Activated T-cell treated with anti-CD3 and anti-CD28 coated beads, Interleukin-2, amount 50 U/mL, for 1 hour (primary cell): ENCODE measurements around the gene KRTAP22-2.

Experiments used
- DNase-seq: peaks from one replicate; pipeline ENCODE4 v3.0.0-alpha.2; 2020

KRTAP22-2 gene

GRCh38 chr21:30590297-30590696 is at the start of gene KRTAP22-2:
KRTAP22-2 (minus strand) TSS chr21:30590397.
- no peak for DNase-seq

GRCh38 chr21:30638686-30639085 is 48.5 kb upstream of the KRTAP22-2 start:
- DNase-seq: no peak

GRCh38 chr21:30634906-30635305 is 44.7 kb upstream of the KRTAP22-2 start, which contains the start of gene KRTAP20-2:
KRTAP20-2 (plus strand) TSS chr21:30635206; CDS start chr21:30635264, 58 bp downstream.
- DNase-seq: no peak

GRCh38 chr21:30629200-30629599 is 39.0 kb upstream of the KRTAP22-2 start:
- DNase-seq: no peak

GRCh38 chr21:30628109-30628508 is 37.9 kb upstream of the KRTAP22-2 start:
- DNase-seq: no peak

GRCh38 chr21:30625449-30626165 is 35.4 kb upstream of the KRTAP22-2 start:
- DNase-seq: no peak

GRCh38 chr21:30623362-30623761 is 33.2 kb upstream of the KRTAP22-2 start:
- DNase-seq: no peak

GRCh38 chr21:30620522-30620921 is 30.3 kb upstream of the KRTAP22-2 start, which contains the start of gene KRTAP20-4:
KRTAP20-4 (plus strand) TSS chr21:30620627.
- DNase-seq: no peak

- DNase-seq: no peak
These were observed 29.9 kb upstream of the KRTAP22-2 start for GRCh38 chr21:30620080-30620479.

- DNase-seq: no peak
These were observed 25.9 kb upstream of the KRTAP22-2 start, which contains the start of gene KRTAP20-1 for GRCh38 chr21:30616125-30616524. KRTAP20-1 (plus strand) TSS chr21:30616425; CDS start chr21:30616455, 30 bp downstream.

- DNase-seq: no peak
These were observed 25.0 kb upstream of the KRTAP22-2 start for GRCh38 chr21:30615199-30615598.

- no peak for DNase-seq
These were observed 23.6 kb upstream of the KRTAP22-2 start, which contains the start of gene KRTAP6-1 for GRCh38 chr21:30613836-30614235. KRTAP6-1 (minus strand) TSS chr21:30613930; CDS start chr21:30613904, 26 bp downstream.

GRCh38 chr21:30612132-30612531 is 21.9 kb upstream of the KRTAP22-2 start:
- DNase-seq: no peak

GRCh38 chr21:30605968-30606367 is 15.8 kb upstream of the KRTAP22-2 start:
- no peak for DNase-seq

- no peak for DNase-seq
These were observed 10.6 kb upstream of the KRTAP22-2 start, which contains the start of gene KRTAP22-1 for GRCh38 chr21:30600787-30601186. KRTAP22-1 (plus strand) TSS chr21:30601087.

- no peak for DNase-seq
These were observed 8.6 kb upstream of the KRTAP22-2 start, which contains the start of gene KRTAP6-2 for GRCh38 chr21:30598802-30599201. KRTAP6-2 (minus strand) TSS chr21:30598902; CDS start chr21:30598874, 28 bp downstream.

- DNase-seq: no peak
These were observed 1.9 kb upstream of the KRTAP22-2 start, which contains the start of gene KRTAP6-3 for GRCh38 chr21:30592140-30592539. KRTAP6-3 (plus strand) TSS chr21:30592440; CDS start chr21:30592446, 6 bp downstream.

- no peak for DNase-seq
These were observed 7.3 kb downstream of the KRTAP22-2 start for GRCh38 chr21:30582870-30583269.

GRCh38 chr21:30580132-30580531 is 10.1 kb downstream of the KRTAP22-2 start:
- no peak for DNase-seq

GRCh38 chr21:30579346-30579745 is 10.9 kb downstream of the KRTAP22-2 start:
- DNase-seq: no peak

- DNase-seq: no peak
These were observed 12.4 kb downstream of the KRTAP22-2 start for GRCh38 chr21:30577766-30578165.

GRCh38 chr21:30567617-30568016 is 22.6 kb downstream of the KRTAP22-2 start:
- DNase-seq: no peak

- no peak for DNase-seq
These were observed 26.6 kb downstream of the KRTAP22-2 start for GRCh38 chr21:30563630-30564029.

- DNase-seq: no peak
These were observed 27.1 kb downstream of the KRTAP22-2 start for GRCh38 chr21:30563072-30563471.
